DOHH2 (cell line): ENCODE measurements around the gene IGF2BP3.

ENCODE experiments used
- H3F3A ChIP-seq: fragments of 200-600 bp; sonication (generic), shearing (Covaris generic); 2 replicates; pipeline ENCODE4 v1.6.0; 2016; ENCODE audit warnings: antibody characterized with exemption, mild to moderate bottlenecking; ENCODE audit not compliant: control insufficient read depth, insufficient read depth
- H3K27ac ChIP-seq: fragments of 200-600 bp; sonication (generic); 2 replicates; pipeline ENCODE4 v1.5.1; 2014; ENCODE audit warnings: low read depth, mild to moderate bottlenecking, low read length, moderate library complexity
- H3K27me3 ChIP-seq: fragments of 200-600 bp; sonication (generic); 2 replicates; pipeline ENCODE4 v1.6.1; 2014; ENCODE audit warnings: mild to moderate bottlenecking, low read length, mixed read lengths; ENCODE audit not compliant: control insufficient read depth
- H3K36me3 ChIP-seq: fragments of 200-600 bp; sonication (generic); 2 replicates; pipeline ENCODE4 v1.6.1; 2014; ENCODE audit warnings: mild to moderate bottlenecking, low read length, moderate library complexity, mixed read lengths; ENCODE audit not compliant: control insufficient read depth
- H3K4me1 ChIP-seq: fragments of 200-600 bp; sonication (generic); 2 replicates; pipeline ENCODE4 v1.6.1; 2014; ENCODE audit warnings: mild to moderate bottlenecking, low read length, mixed read lengths; ENCODE audit not compliant: control insufficient read depth
- H3K4me2 ChIP-seq: fragments of 200-600 bp; sonication (generic); 2 replicates; pipeline ENCODE4 v1.6.0; 2014; ENCODE audit warnings: mild to moderate bottlenecking, low read length, moderate library complexity
- H3K4me3 ChIP-seq: fragments of 200-600 bp; sonication (generic); 2 replicates; pipeline ENCODE4 v1.5.1; 2014; ENCODE audit warnings: mild to moderate bottlenecking, low read length, mixed read lengths
- H3K79me2 ChIP-seq: fragments of 200-600 bp; sonication (generic); 2 replicates; pipeline ENCODE4 v1.6.1; 2014; ENCODE audit warnings: mild to moderate bottlenecking, low read length, mixed read lengths; ENCODE audit not compliant: control insufficient read depth
- H3K9me2 ChIP-seq: fragments of 200-600 bp; sonication (generic); replicated peaks from 2 replicates; pipeline ENCODE4 v1.6.1; 2014; ENCODE audit warnings: mild to moderate bottlenecking, low read length, mixed read lengths; ENCODE audit not compliant: control insufficient read depth
- H3K9me3 ChIP-seq: fragments of 200-600 bp; sonication (generic); 2 replicates; pipeline ENCODE4 v1.6.1; 2014; ENCODE audit warnings: antibody characterized with exemption, low read length, mixed read lengths; ENCODE audit not compliant: control insufficient read depth, insufficient read depth
- H4K20me1 ChIP-seq: fragments of 200-600 bp; sonication (generic); 2 replicates; pipeline ENCODE4 v1.6.0; 2014; ENCODE audit warnings: low read depth, mild to moderate bottlenecking, antibody characterized with exemption, low read length, moderate library complexity; ENCODE audit not compliant: control insufficient read depth, insufficient read depth
- CTCF ChIP-seq: fragments of 200-600 bp; sonication (generic); IDR thresholded peaks from one replicate; pipeline ENCODE4 v1.5.1; 2014; ENCODE audit warnings: antibody characterized with exemption, mild to moderate bottlenecking, low read depth, low read length; ENCODE audit not compliant: poor library complexity, severe bottlenecking
- EZH2phosphoT487 ChIP-seq: fragments of 200-600 bp; sonication (generic); IDR thresholded peaks from 2 replicates; pipeline ENCODE4 v1.6.1; 2017; ENCODE audit warnings: borderline replicate concordance, mild to moderate bottlenecking, antibody characterized with exemption, low read length, moderate library complexity, mixed read lengths

Gene IGF2BP3

GRCh38 chr7:23268746-23269145 is 201.5 kb downstream of the IGF2BP3 start:
- Histone ChIP-seq H3K9me3 (no peaks in the 10 kb centered on the region), H3K27ac (no peak overlapping the region), H3K4me1 (peaks cover 22% of the 10 kb centered on the region), H4K20me1 (no peaks in the 10 kb centered on the region), H3K4me2 (no peak overlapping the region), H3K27me3 (peaks cover 7% of the 10 kb centered on the region; the same call in 1 of the 2 replicates), H3K9me2 (no peaks in the 10 kb centered on the region), H3F3A (no peaks in the 10 kb centered on the region), H3K36me3 (no peaks in the 10 kb centered on the region), H3K79me2 (no peaks in the 10 kb centered on the region), H3K4me3 (no peak overlapping the region)
- no peak for TF ChIP-seq CTCF
- TF ChIP-seq EZH2phosphoT487: no peak

- H4K20me1 ChIP-seq: no peaks in the 10 kb centered on the region
- no peaks in the 10 kb centered on the region for H3K79me2 ChIP-seq
- H3K4me1 ChIP-seq: peaks cover 20% of the 10 kb centered on the region
- H3F3A ChIP-seq: no peaks in the 10 kb centered on the region
- H3K9me3 ChIP-seq: no peaks in the 10 kb centered on the region
- H3K9me2 ChIP-seq: no peaks in the 10 kb centered on the region
- H3K4me2 ChIP-seq: no peak overlapping the region
- no peaks in the 10 kb centered on the region for H3K36me3 ChIP-seq
- TF ChIP-seq EZH2phosphoT487 (no peak), CTCF (no peak)
- peaks cover 7% of the 10 kb centered on the region; the same call in 1 of the 2 replicates for H3K27me3 ChIP-seq
- no peak overlapping the region for H3K4me3 ChIP-seq
- H3K27ac ChIP-seq: no peak overlapping the region
Observed at GRCh38 chr7:23268167-23268566, 202.1 kb downstream of the IGF2BP3 start.

GRCh38 chr7:23267357-23267756 is 202.9 kb downstream of the IGF2BP3 start:
- no peak for TF ChIP-seq EZH2phosphoT487
- TF ChIP-seq CTCF: no peak
- Histone ChIP-seq H3K9me3 (no peaks in the 10 kb centered on the region), H3F3A (no peaks in the 10 kb centered on the region), H3K4me1 (peaks cover 13% of the 10 kb centered on the region), H4K20me1 (no peaks in the 10 kb centered on the region), H3K27me3 (peaks cover 2% of the 10 kb centered on the region; the same call in 1 of the 2 replicates), H3K4me3 (no peak overlapping the region), H3K36me3 (no peaks in the 10 kb centered on the region), H3K79me2 (no peaks in the 10 kb centered on the region), H3K27ac (no peak overlapping the region), H3K9me2 (no peaks in the 10 kb centered on the region), H3K4me2 (no peak overlapping the region)

GRCh38 chr7:23266918-23267317 is 203.4 kb downstream of the IGF2BP3 start:
- H3K4me2 ChIP-seq: no peak overlapping the region
- H3F3A ChIP-seq: no peaks in the 10 kb centered on the region
- H3K27me3 ChIP-seq: no peaks in the 10 kb centered on the region
- H3K4me1 ChIP-seq: peaks cover 16% of the 10 kb centered on the region
- no peaks in the 10 kb centered on the region for H3K36me3 ChIP-seq
- no peaks in the 10 kb centered on the region for H3K9me2 ChIP-seq
- no peaks in the 10 kb centered on the region for H3K79me2 ChIP-seq
- no peaks in the 10 kb centered on the region for H3K9me3 ChIP-seq
- H3K27ac ChIP-seq: no peak overlapping the region
- no peaks in the 10 kb centered on the region for H4K20me1 ChIP-seq
- TF ChIP-seq EZH2phosphoT487 (no peak), CTCF (no peak)
- H3K4me3 ChIP-seq: no peak overlapping the region
